OCI-LY7 (cell line): ENCODE results near the gene RHBDD1. TPM values are rescaled to one million over a fixed set of nuclear protein-coding genes. Genes with fewer than 3 reads are reported as not detected.

Source experiments
- BruUV-seq: library from RNA; stranded (reverse); fragments of 400-500 nt; replicated peaks from 2 replicates; lab custom pipeline; 2021; lab: Mats Ljungman, UMichigan
- CTCF ChIA-PET: fragments of 300-600 bp; sonication (Branson Sonifier 250); formaldehyde crosslinking; loops from one replicate; lab custom pipeline; 2022; ENCODE audit warnings: antibody characterized with exemption; ENCODE audit not compliant: unreplicated experiment; lab: Charles Lee
- POLR2A ChIA-PET: fragments of 300-600 bp; sonication (Branson Sonifier 250); formaldehyde crosslinking; loops from one replicate; lab custom pipeline; 2022; ENCODE audit warnings: antibody characterized with exemption; lab: Charles Lee
- DNase-seq: peaks from one replicate; pipeline ENCODE4 v3.0.0-alpha.2; 2015; ENCODE audit warnings: low spot score
- H2AFZ ChIP-seq: fragments of 200-600 bp; sonication (generic), shearing (Covaris generic); 2 replicates; pipeline ENCODE4 v1.6.1; 2014; ENCODE audit warnings: mild to moderate bottlenecking, antibody characterized with exemption, low read length, moderate library complexity
- H3K27ac ChIP-seq: fragments of 200-600 bp; sonication (generic); 2 replicates; pipeline ENCODE4 v1.5.1; 2014; ENCODE audit warnings: mixed run types, low read depth, mild to moderate bottlenecking, moderate library complexity, low read length, inconsistent platforms; ENCODE audit not compliant: poor library complexity, severe bottlenecking
- H3K36me3 ChIP-seq: fragments of 200-600 bp; sonication (generic); 2 replicates; pipeline ENCODE4 v1.6.1; 2014; ENCODE audit warnings: mild to moderate bottlenecking, antibody characterized with exemption, low read length, moderate library complexity, mixed read lengths; ENCODE audit not compliant: insufficient read depth
- H3K4me1 ChIP-seq: fragments of 200-600 bp; sonication (generic); 2 replicates; pipeline ENCODE4 v1.5.1; 2014; ENCODE audit warnings: mild to moderate bottlenecking, low read length; ENCODE audit not compliant: insufficient read depth, poor library complexity, severe bottlenecking
- H3K4me2 ChIP-seq: fragments of 200-600 bp; sonication (generic); 2 replicates; pipeline ENCODE4 v1.6.1; 2014; ENCODE audit warnings: mild to moderate bottlenecking, low read length
- H3K4me3 ChIP-seq: fragments of 200-600 bp; sonication (generic); 2 replicates; pipeline ENCODE4 v1.5.1; 2014; ENCODE audit warnings: mild to moderate bottlenecking, low read depth, low read length; ENCODE audit not compliant: poor library complexity, severe bottlenecking
- H3K79me2 ChIP-seq: fragments of 200-600 bp; sonication (generic); 2 replicates; pipeline ENCODE4 v1.6.1; 2016; ENCODE audit warnings: low read depth, mild to moderate bottlenecking, low read length, moderate library complexity, mixed read lengths; ENCODE audit not compliant: insufficient read depth
- H3K9me2 ChIP-seq: fragments of 200-600 bp; sonication (generic); 2 replicates; pipeline ENCODE4 v1.6.1; 2016; ENCODE audit warnings: mild to moderate bottlenecking, low read length, mixed read lengths; ENCODE audit not compliant: insufficient read depth
- H3K9me3 ChIP-seq: fragments of 200-600 bp; sonication (generic); 2 replicates; pipeline ENCODE4 v1.6.1; 2014; ENCODE audit warnings: mild to moderate bottlenecking, mixed run types, low read length, mixed read lengths
- H4K20me1 ChIP-seq: fragments of 200-600 bp; sonication (generic); 2 replicates; pipeline ENCODE4 v1.6.1; 2014; ENCODE audit warnings: mild to moderate bottlenecking, antibody characterized with exemption, low read length, moderate library complexity, mixed read lengths; ENCODE audit not compliant: insufficient read depth
- CTCF ChIP-seq: fragments of 200-600 bp; sonication (generic); conservative IDR thresholded peaks from 2 replicates; pipeline ENCODE4 v1.5.1; 2014; ENCODE audit warnings: mild to moderate bottlenecking, antibody characterized with exemption, low read length, moderate library complexity, mixed read lengths
- EZH2phosphoT487 ChIP-seq: fragments of 200-600 bp; sonication (generic); IDR thresholded peaks from 2 replicates; pipeline ENCODE4 v1.6.1; 2018; ENCODE audit warnings: low read depth, borderline replicate concordance, mild to moderate bottlenecking, mixed run types, antibody characterized with exemption, low read length, moderate library complexity, mixed read lengths
- intact Hi-C: fragments of 100-400 bp; cut with micrococcal nuclease; formaldehyde crosslinking; loops from one replicate; pipeline ENCODE4 v1.10.0; 2022; ENCODE audit not compliant: unreplicated experiment
- total RNA-seq, 2 experiments: library from RNA; depleted of rRNA in 1 of 2; stranded (reverse); fragments of >200 nt in 1 of 2; shearing (Covaris generic) in 1 of 2; gene quantifications; 2 replicates each; pipeline ENCODE4 v1.2.3, GENCODE V29; 2014 to 2022

Gene RHBDD1
- total RNA-seq, 2 experiments from 2014 or later = 40.8 to 80.3 TPM

DNA sequence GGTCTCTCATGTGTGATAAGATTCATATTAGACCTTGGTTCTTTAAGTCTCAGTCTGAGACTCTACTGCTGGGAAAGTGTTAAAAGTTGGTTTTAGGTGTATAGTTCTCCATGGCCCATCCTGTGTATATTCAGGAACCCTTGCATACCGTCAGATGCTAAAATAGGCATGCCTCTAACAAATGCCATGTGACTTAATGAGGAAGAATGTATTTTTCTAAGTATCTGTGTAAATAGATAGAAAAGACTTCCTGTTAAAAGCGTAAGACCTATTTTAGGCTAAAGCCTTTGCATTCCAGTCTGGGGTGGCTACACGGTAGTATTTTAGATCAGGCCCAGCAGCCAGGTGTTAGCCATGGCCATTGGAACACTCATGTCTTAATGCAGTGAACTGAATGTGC is 73.3 kb downstream of the RHBDD1 start:
- Histone ChIP-seq H3K4me2 (peak overlapping the region; percentile 92), H3K27ac (peak overlapping the region; percentile 98), H3K79me2 (peaks cover 57% of the 10 kb centered on the region), H3K4me1 (peaks cover 83% of the 10 kb centered on the region), H4K20me1 (no peaks in the 10 kb centered on the region), H3K9me3 (peaks cover 9% of the 10 kb centered on the region; the same call in 1 of the 2 replicates), H3K9me2 (no peaks in the 10 kb centered on the region), H3K4me3 (peak overlapping the region; percentile 70), H3K36me3 (peaks cover 43% of the 10 kb centered on the region), H2AFZ (peak overlapping the region; percentile 24; the same call in 1 of the 2 replicates)
- ChIA-PET CTCF (interaction anchor here (1.2 kb wide), 1 partner anchor 72 kb away, joined by 3 read pairs; no protein-coding TSS in a partner anchor), POLR2A (interaction anchor here (0.7 to 4.5 kb wide), 15 partner anchors 7 to 139 kb away, joined by 3 to 60 read pairs (median 4); partner anchors contain the start of genes IRS1 and RHBDD1)
- no peak for TF ChIP-seq EZH2phosphoT487
- TF ChIP-seq CTCF = no peak
- no TSS peak for BruUV-seq
- peak; percentile 60 for DNase-seq
- intact Hi-C loops = loop anchor here (5.0 to 10.0 kb wide), 3 partner anchors 137 to 1964 kb away; no protein-coding TSS in a partner anchor

- Histone ChIP-seq H3K27ac (peak overlapping the region; percentile 98), H3K79me2 (peaks cover 57% of the 10 kb centered on the region), H3K36me3 (peaks cover 50% of the 10 kb centered on the region), H3K4me1 (peaks cover 81% of the 10 kb centered on the region), H2AFZ (peak overlapping the region; percentile 24; the same call in 1 of the 2 replicates), H3K4me3 (peak overlapping the region; percentile 70), H3K9me2 (no peaks in the 10 kb centered on the region), H3K9me3 (peaks cover 9% of the 10 kb centered on the region; the same call in 1 of the 2 replicates), H3K4me2 (peak overlapping the region; percentile 92), H4K20me1 (no peaks in the 10 kb centered on the region)
- no peak for DNase-seq
- no TSS peak for BruUV-seq
- ChIA-PET POLR2A (interaction anchor here (0.7 to 4.5 kb wide), 16 partner anchors 8 to 140 kb away, joined by 3 to 60 read pairs (median 4); partner anchors contain the start of genes IRS1 and RHBDD1), CTCF (interaction anchor here (0.5 kb wide), 1 partner anchor 56 kb away, joined by 3 read pairs; no protein-coding TSS in a partner anchor)
- intact Hi-C loops = loop anchor here (5.0 to 10.0 kb wide), 3 partner anchors 138 to 1965 kb away; no protein-coding TSS in a partner anchor
- TF ChIP-seq EZH2phosphoT487 (no peak), CTCF (no peak)
These were observed 74.0 kb downstream of the RHBDD1 start for GRCh38 chr2:226909836-226910235.

GRCh38 chr2:226910384-226910783 is 74.5 kb downstream of the RHBDD1 start:
- POLR2A ChIA-PET = interaction anchor here (0.8 to 4.5 kb wide), 12 partner anchors 8 to 140 kb away, joined by 3 to 60 read pairs (median 4); partner anchors contain the start of gene IRS1
- peak overlapping the region; percentile 70 for H3K4me3 ChIP-seq

More at GRCh38 chr2:226910384-226910783, 74.5 kb downstream of the RHBDD1 start:
- Histone ChIP-seq H3K9me2 (no peaks in the 10 kb centered on the region), H4K20me1 (no peaks in the 10 kb centered on the region), H3K27ac (peak overlapping the region; percentile 98), H3K4me1 (peaks cover 81% of the 10 kb centered on the region), H3K4me2 (peak overlapping the region; percentile 92), H2AFZ (no peak overlapping the region), H3K36me3 (peaks cover 56% of the 10 kb centered on the region), H3K9me3 (peaks cover 9% of the 10 kb centered on the region; the same call in 1 of the 2 replicates), H3K79me2 (peaks cover 57% of the 10 kb centered on the region)
- no peak for DNase-seq
- CTCF ChIA-PET = no interaction called here
- intact Hi-C loops = no loop called here
- TF ChIP-seq CTCF (no peak), EZH2phosphoT487 (no peak)
- no TSS peak for BruUV-seq
